Stimulated activated naive CD8-positive, alpha-beta T cell treated with anti-CD3 and anti-CD28 coated beads, Interleukin-15, Interleukin-2, amounts not matched to agents 100 U/mL and 50 U/mL, for 24 hours (primary cell): ENCODE measurements around the gene ASB13.
A peak's percentile ranks its signal among the peaks of the same experiment; 100 is the strongest.

Experiments
- ATAC-seq: fragments of 150-1000 bp; cut with Tn5 transposase; one replicate; pipeline ENCODE4 v1.10.0; 2021
- DNase-seq: peaks from one replicate; pipeline ENCODE4 v3.0.0; 2021

The ASB13 gene

GRCh38 chr10:5666008-5666840 is at the start of gene ASB13:
TSS of gene ASB13 (minus strand) at chr10:5666595. CDS start at chr10:5666551, 44 bp downstream.
- DNase-seq (peak; percentile 56), ATAC-seq (peak; percentile 89)

- ATAC-seq (no peak), DNase-seq (no peak)
Measured at GRCh38 chr10:5711642-5712041, 45.2 kb upstream of the ASB13 start.

GRCh38 chr10:5710859-5711258 is 44.5 kb upstream of the ASB13 start:
- DNase-seq (no peak), ATAC-seq (no peak)

- ATAC-seq: no peak
- DNase-seq: no peak
Measured at GRCh38 chr10:5709865-5710264, 43.5 kb upstream of the ASB13 start.

- ATAC-seq: no peak
- no peak for DNase-seq
Measured at GRCh38 chr10:5708356-5708755, 42.0 kb upstream of the ASB13 start.

GRCh38 chr10:5698062-5698461 is 31.7 kb upstream of the ASB13 start:
- DNase-seq: no peak
- ATAC-seq: no peak

- DNase-seq (no peak), ATAC-seq (no peak)
Measured at GRCh38 chr10:5697342-5697741, 30.9 kb upstream of the ASB13 start.

- no peak for ATAC-seq
- DNase-seq: no peak
Measured at GRCh38 chr10:5694573-5694972, 28.2 kb upstream of the ASB13 start.

- ATAC-seq (peak; percentile 88), DNase-seq (peak; percentile 80)
Measured at GRCh38 chr10:5692461-5693358, 26.3 kb upstream of the ASB13 start.

- DNase-seq (no peak), ATAC-seq (no peak)
Measured at GRCh38 chr10:5691786-5692185, 25.4 kb upstream of the ASB13 start.

GRCh38 chr10:5688587-5688986 is 22.2 kb upstream of the ASB13 start:
- ATAC-seq: no peak
- no peak for DNase-seq

- DNase-seq: no peak
- no peak for ATAC-seq
Measured at GRCh38 chr10:5685764-5686240, 19.4 kb upstream of the ASB13 start.

GRCh38 chr10:5684971-5685763 is 18.8 kb upstream of the ASB13 start:
- DNase-seq: peak; percentile 76

GRCh38 chr10:5684318-5684970 is 18.0 kb upstream of the ASB13 start, which contains the start of gene TASOR2:
TSS of gene TASOR2 (plus strand) at chr10:5684838. CDS start at chr10:5720643, 35,805 bp downstream.
- ATAC-seq (peak; percentile 88), DNase-seq (peak; percentile 98)

More at GRCh38 chr10:5684971-5685763, 18.8 kb upstream of the ASB13 start:
- peak; percentile 74 for ATAC-seq

- ATAC-seq: no peak
- DNase-seq: no peak
Measured at GRCh38 chr10:5683065-5683464, 16.7 kb upstream of the ASB13 start.

GRCh38 chr10:5681930-5682329 is 15.5 kb upstream of the ASB13 start:
- no peak for ATAC-seq

GRCh38 chr10:5679606-5680005 is 13.2 kb upstream of the ASB13 start:
- no peak for DNase-seq
- ATAC-seq: no peak

More at GRCh38 chr10:5681930-5682329, 15.5 kb upstream of the ASB13 start:
- DNase-seq: no peak

GRCh38 chr10:5679037-5679435 is 12.6 kb upstream of the ASB13 start:
- no peak for ATAC-seq
- no peak for DNase-seq

GRCh38 chr10:5678397-5679036 is 12.1 kb upstream of the ASB13 start:
- no peak for ATAC-seq
- DNase-seq: no peak

GRCh38 chr10:5670662-5671375 is 4.4 kb upstream of the ASB13 start:
- DNase-seq: no peak
- no peak for ATAC-seq
